Liver (tissue), 9 donors: ENCODE data around the gene CASP9. TPM values are rescaled to one million over a fixed set of nuclear protein-coding genes. Genes with fewer than 3 reads are reported as not detected.
"Not testable (repeated sequence)": the region's sequence is repeated elsewhere in the genome, so short reads cannot be mapped to it uniquely, and the experiment has no call there.

Source experiments
- DNase-seq: peaks from one replicate; pipeline ENCODE4 v3.0.0-alpha.2; 2017; ENCODE audit warnings: low spot score
- H3K27ac ChIP-seq, 2 donors: one replicate each; pipeline ENCODE4 v1.7.0; 2013; ENCODE audit warnings: inconsistent platforms in 2 of 2, low read length in 2 of 2, control low read depth in 1 of 2, low read depth in 1 of 2, mild to moderate bottlenecking in 1 of 2
- H3K27me3 ChIP-seq, 4 donors: one replicate each; pipeline versions ENCODE4 v1.6.1 to v1.7.0; 2013; ENCODE audit warnings: low read length in 3 of 4, inconsistent platforms in 1 of 4, mild to moderate bottlenecking in 1 of 4, moderate library complexity in 1 of 4; ENCODE audit not compliant: control insufficient read depth in 4 of 4, insufficient read depth in 4 of 4
- H3K36me3 ChIP-seq, 4 donors: one replicate each; pipeline versions ENCODE4 v1.6.1 to v1.7.0; 2013; ENCODE audit warnings: low read length in 3 of 4, mild to moderate bottlenecking in 3 of 4, low read depth in 1 of 4, moderate library complexity in 1 of 4; ENCODE audit not compliant: control insufficient read depth in 4 of 4, insufficient read depth in 3 of 4
- H3K4me1 ChIP-seq, 4 donors: one replicate each; pipeline versions ENCODE4 v1.6.1 to v1.7.0; 2013; ENCODE audit warnings: low read length in 3 of 4, mild to moderate bottlenecking in 3 of 4, moderate library complexity in 1 of 4; ENCODE audit not compliant: control insufficient read depth in 4 of 4, insufficient read depth in 4 of 4
- H3K4me3 ChIP-seq, 3 donors: one replicate each; pipeline versions ENCODE4 v1.6.1 to v1.7.0; 2013; ENCODE audit warnings: low read length in 3 of 3, control low read depth in 1 of 3, low read depth in 1 of 3, mild to moderate bottlenecking in 1 of 3
- H3K9ac ChIP-seq, 2 donors: one replicate each; pipeline ENCODE4 v1.7.0; 2013; ENCODE audit warnings: low read length in 2 of 2, mild to moderate bottlenecking in 2 of 2, moderate library complexity in 2 of 2, control low read depth in 1 of 2, low read depth in 1 of 2
- H3K9me3 ChIP-seq, 4 donors: one replicate each; pipeline versions ENCODE4 v1.6.1 to v1.7.0; 2013; ENCODE audit warnings: low read length in 3 of 4; ENCODE audit not compliant: control insufficient read depth in 4 of 4
- EGR1 ChIP-seq, 2 donors: IDR thresholded peaks; 2 replicates each; pipeline ENCODE4 v1.6.1; 2016 to 2018; ENCODE audit warnings: antibody characterized with exemption in 2 of 2, low read depth in 2 of 2
- FOXA1 ChIP-seq: IDR thresholded peaks from 2 replicates; pipeline ENCODE4 v1.6.1; 2016; ENCODE audit warnings: antibody characterized with exemption
- FOXA2 ChIP-seq: IDR thresholded peaks from 2 replicates; pipeline ENCODE4 v1.6.1; 2016; ENCODE audit warnings: antibody characterized with exemption
- GABPA ChIP-seq, 2 donors: IDR thresholded peaks in 1 of 2; conservative IDR thresholded peaks in 1 of 2; 2 replicates each; pipeline ENCODE4 v1.6.1; 2016; ENCODE audit warnings: antibody characterized with exemption in 2 of 2, mild to moderate bottlenecking in 1 of 2, moderate library complexity in 1 of 2
- HNF4A ChIP-seq, 2 donors: conservative IDR thresholded peaks; 2 replicates each; pipeline ENCODE4 v1.6.1; 2016; ENCODE audit warnings: antibody characterized with exemption in 2 of 2, mild to moderate bottlenecking in 2 of 2
- HNF4G ChIP-seq: IDR thresholded peaks from 2 replicates; pipeline ENCODE4 v1.6.1; 2016; ENCODE audit warnings: antibody characterized with exemption
- JUND ChIP-seq, 2 donors: IDR thresholded peaks; 2 replicates each; pipeline ENCODE4 v1.6.1; 2016; ENCODE audit warnings: antibody characterized with exemption in 2 of 2
- NR2F2 ChIP-seq: IDR thresholded peaks from 2 replicates; pipeline ENCODE4 v1.6.1; 2016; ENCODE audit warnings: antibody characterized with exemption
- RAD21 ChIP-seq, 2 donors: IDR thresholded peaks; 2 replicates each; pipeline ENCODE4 v1.6.1; 2016; ENCODE audit warnings: antibody characterized with exemption in 2 of 2, mild to moderate bottlenecking in 2 of 2
- RXRA ChIP-seq, 2 donors: IDR thresholded peaks; 2 replicates each; pipeline ENCODE4 v1.6.1; 2017 to 2018; ENCODE audit warnings: antibody characterized with exemption in 2 of 2, mild to moderate bottlenecking in 1 of 2
- SP1 ChIP-seq: IDR thresholded peaks from 2 replicates; pipeline ENCODE4 v1.6.1; 2018; ENCODE audit warnings: antibody characterized with exemption, mild to moderate bottlenecking
- TAF1 ChIP-seq: conservative IDR thresholded peaks from 2 replicates; pipeline ENCODE4 v1.6.1; 2016; ENCODE audit warnings: antibody characterized with exemption, mild to moderate bottlenecking
- YY1 ChIP-seq: IDR thresholded peaks from 2 replicates; pipeline ENCODE4 v1.6.1; 2016; ENCODE audit warnings: antibody characterized with exemption, mild to moderate bottlenecking
- WGBS: extraction: QIAGEN DNeasy Blood & Tissue Kit; methylation state at CpG from one replicate; pipeline ENCODE4 v1.1.7; 2013; 5-methylcytosine and 5-hydroxymethylcytosine counted together
- polyA plus RNA-seq, 2 donors: library from polyadenylated mRNA; stranded (reverse) in 1 of 2; unstranded in 1 of 2; fragments of 200-250 nt in 1 of 2; fragments of >200 nt in 1 of 2; fragmentation: Nextera tagmentation in 1 of 2; extraction: Ambion mirVana in 1 of 2; gene quantifications; one replicate each; pipeline versions ENCODE4 v1.2.1 to v1.2.3, GENCODE V29; 2013 to 2015
- total RNA-seq, 2 donors: library from RNA; depleted of rRNA; stranded (reverse); fragments of >200 nt; gene quantifications; one replicate each; pipeline ENCODE4 v1.2.3, GENCODE V29; 2014
- TF ChIP-seq, protein P1 (sequence below): IDR thresholded peaks from 2 replicates; pipeline ENCODE4 v1.6.1; 2016; ENCODE audit warnings: antibody characterized with exemption
- TF ChIP-seq, protein P2 (sequence below): IDR thresholded peaks from 2 replicates; pipeline ENCODE4 v1.6.1; 2016; ENCODE audit warnings: antibody characterized with exemption
- TF ChIP-seq, protein P3 (sequence below): IDR thresholded peaks from 2 replicates; pipeline ENCODE4 v1.6.1; 2016; ENCODE audit warnings: antibody characterized with exemption
- TF ChIP-seq, protein P4 (sequence below): fragments of 150-350 bp; IDR thresholded peaks from 2 replicates; pipeline ENCODE4 v1.5.1; 2017; ENCODE audit warnings: improper control_type of control experiment, low read depth, low read length; ENCODE audit not compliant: missing input control
- TF ChIP-seq, protein P5 (sequence below): IDR thresholded peaks from 2 replicates; pipeline ENCODE4 v1.6.1; 2016; ENCODE audit warnings: antibody characterized with exemption, mild to moderate bottlenecking
- donor health status: healthy.
- donor health status: healthy.
- donor health status: healthy.
- donor health status: healthy.
- donor health status: healthy.

The CASP9 gene
- total and polyA plus RNA-seq, 4 donors, result 2.8 to 5.8 (median 4.3) TPM

DNA sequence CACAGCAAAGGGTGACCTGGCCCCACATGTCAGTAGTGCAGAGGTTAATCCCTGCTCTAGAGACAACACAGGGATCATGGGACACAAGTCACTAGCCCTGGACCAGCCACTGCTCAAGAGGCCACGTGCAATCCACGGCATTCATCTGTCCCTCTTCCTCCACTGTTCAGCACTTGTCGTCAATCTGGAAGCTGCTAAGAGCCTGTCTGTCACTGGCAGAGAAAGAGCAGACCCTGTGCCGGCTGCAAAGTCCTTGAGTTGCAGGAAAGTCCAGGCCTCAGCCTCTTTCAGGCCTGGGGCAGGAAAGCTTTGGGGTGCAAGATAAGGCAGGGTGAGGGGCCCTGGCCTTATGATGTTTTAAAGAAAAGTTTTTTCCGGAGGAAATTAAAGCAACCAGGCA, 31.4 kb downstream of the CASP9 start:
- WGBS, result 87% methylated on average over 5 of the region's 5 CpGs
- DNase-seq, result no peak
- no peaks in the 10 kb centered on the region for H3K27me3 ChIP-seq
- no peaks in the 10 kb centered on the region for H3K4me1 ChIP-seq
- no peak overlapping the region for H3K4me3 ChIP-seq
- TF ChIP-seq JUND (IDR thresholded peaks at IDR 0.05) (no peak), YY1 (no peak), RAD21 (IDR thresholded peaks at IDR 0.05) (no peak), HNF4G (no peak), TAF1 (no peak), FOXA2 (no peak), SP1 (no peak), FOXA1 (no peak), NR2F2 (no peak), RXRA (IDR thresholded peaks at IDR 0.05) (no peak), HNF4A (conservative IDR thresholded peaks at IDR 0.05) (no peak)
- TF ChIP-seq, protein P1, sequence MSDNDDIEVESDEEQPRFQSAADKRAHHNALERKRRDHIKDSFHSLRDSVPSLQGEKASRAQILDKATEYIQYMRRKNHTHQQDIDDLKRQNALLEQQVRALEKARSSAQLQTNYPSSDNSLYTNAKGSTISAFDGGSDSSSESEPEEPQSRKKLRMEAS, result no peak
- TF ChIP-seq, protein P2, sequence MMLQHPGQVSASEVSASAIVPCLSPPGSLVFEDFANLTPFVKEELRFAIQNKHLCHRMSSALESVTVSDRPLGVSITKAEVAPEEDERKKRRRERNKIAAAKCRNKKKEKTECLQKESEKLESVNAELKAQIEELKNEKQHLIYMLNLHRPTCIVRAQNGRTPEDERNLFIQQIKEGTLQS, result no peak
- TF ChIP-seq, protein P3, sequence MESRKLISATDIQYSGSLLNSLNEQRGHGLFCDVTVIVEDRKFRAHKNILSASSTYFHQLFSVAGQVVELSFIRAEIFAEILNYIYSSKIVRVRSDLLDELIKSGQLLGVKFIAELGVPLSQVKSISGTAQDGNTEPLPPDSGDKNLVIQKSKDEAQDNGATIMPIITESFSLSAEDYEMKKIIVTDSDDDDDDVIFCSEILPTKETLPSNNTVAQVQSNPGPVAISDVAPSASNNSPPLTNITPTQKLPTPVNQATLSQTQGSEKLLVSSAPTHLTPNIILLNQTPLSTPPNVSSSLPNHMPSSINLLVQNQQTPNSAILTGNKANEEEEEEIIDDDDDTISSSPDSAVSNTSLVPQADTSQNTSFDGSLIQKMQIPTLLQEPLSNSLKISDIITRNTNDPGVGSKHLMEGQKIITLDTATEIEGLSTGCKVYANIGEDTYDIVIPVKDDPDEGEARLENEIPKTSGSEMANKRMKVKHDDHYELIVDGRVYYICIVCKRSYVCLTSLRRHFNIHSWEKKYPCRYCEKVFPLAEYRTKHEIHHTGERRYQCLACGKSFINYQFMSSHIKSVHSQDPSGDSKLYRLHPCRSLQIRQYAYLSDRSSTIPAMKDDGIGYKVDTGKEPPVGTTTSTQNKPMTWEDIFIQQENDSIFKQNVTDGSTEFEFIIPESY, result no peak
- TF ChIP-seq, protein P4, sequence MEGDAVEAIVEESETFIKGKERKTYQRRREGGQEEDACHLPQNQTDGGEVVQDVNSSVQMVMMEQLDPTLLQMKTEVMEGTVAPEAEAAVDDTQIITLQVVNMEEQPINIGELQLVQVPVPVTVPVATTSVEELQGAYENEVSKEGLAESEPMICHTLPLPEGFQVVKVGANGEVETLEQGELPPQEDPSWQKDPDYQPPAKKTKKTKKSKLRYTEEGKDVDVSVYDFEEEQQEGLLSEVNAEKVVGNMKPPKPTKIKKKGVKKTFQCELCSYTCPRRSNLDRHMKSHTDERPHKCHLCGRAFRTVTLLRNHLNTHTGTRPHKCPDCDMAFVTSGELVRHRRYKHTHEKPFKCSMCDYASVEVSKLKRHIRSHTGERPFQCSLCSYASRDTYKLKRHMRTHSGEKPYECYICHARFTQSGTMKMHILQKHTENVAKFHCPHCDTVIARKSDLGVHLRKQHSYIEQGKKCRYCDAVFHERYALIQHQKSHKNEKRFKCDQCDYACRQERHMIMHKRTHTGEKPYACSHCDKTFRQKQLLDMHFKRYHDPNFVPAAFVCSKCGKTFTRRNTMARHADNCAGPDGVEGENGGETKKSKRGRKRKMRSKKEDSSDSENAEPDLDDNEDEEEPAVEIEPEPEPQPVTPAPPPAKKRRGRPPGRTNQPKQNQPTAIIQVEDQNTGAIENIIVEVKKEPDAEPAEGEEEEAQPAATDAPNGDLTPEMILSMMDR, result no peak
- no peak overlapping the region for H3K27ac ChIP-seq
- H3K9ac ChIP-seq, result no peak overlapping the region
- H3K9me3 ChIP-seq, result no peaks in the 10 kb centered on the region
- H3K36me3 ChIP-seq, result peaks cover 3 to 21% (median 9%) of the 10 kb centered on the region in 4 donors

DNA sequence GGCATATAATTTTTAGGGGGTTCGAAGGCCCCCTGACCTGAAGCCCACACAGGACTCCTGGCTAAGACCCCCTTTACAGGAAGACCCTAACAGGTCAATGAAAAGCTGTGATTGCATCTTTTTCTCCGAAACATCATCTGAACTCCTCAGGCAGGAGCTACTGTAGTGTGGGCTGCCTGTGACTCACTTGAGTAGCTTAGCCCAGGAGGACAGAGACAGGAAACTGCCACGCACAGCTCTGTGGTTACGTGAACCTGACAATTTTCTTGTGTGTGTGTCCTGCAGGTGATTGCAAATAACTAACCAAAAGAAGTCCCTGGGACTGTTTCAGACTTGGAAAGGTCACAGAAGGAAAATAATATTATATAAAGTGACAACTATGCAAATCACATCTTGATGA, 33.0 kb downstream of the CASP9 start:
- peaks cover 5 to 21% (median 9%) of the 10 kb centered on the region in 4 donors for H3K36me3 ChIP-seq
- not testable (repeated sequence) for H3K27ac ChIP-seq, H3K4me3 ChIP-seq, H3K4me1 ChIP-seq, H3K9me3 ChIP-seq, H3K27me3 ChIP-seq, DNase-seq, H3K9ac ChIP-seq
- WGBS, result 92% methylated on average over 4 of the region's 4 CpGs

DNA sequence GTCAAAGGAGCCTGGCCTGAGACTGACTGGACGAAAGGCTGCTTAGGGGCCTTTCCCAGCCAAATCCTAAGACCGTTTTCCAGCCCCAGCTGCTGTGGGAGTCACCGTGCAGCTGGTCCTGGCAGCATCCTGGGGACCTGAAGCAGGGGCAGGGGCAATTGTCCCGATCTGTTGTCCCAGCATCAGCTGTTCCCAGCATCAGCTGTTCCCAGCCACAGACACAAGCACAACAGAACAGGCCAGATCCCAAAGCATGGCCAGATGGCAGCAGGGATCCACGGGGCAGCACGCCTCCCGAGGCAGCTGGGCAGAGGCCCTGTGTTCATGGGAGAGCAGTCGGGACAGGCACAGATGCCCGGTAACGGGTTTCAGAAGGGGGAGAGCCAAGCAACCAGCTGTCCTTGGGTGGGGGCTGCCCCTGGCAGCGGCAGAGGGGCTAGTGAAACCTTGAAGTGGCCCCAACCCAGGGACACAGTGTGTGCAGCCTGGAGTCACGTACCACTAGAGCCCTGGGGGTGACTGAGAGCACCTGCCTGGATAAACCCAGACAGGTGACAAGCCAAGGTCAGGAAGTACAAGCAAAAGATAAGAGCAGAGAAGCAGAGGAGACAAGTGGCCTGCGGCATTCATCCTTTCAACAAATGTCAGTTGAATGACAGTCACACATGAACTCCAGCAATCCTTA, 34.8 kb downstream of the CASP9 start:
- Histone ChIP-seq H3K9ac (no peak overlapping the region), H3K27me3 (no peaks in the 10 kb centered on the region), H3K9me3 (no peaks in the 10 kb centered on the region), H3K4me1 (no peaks in the 10 kb centered on the region), H3K4me3 (no peak overlapping the region), H3K27ac (no peak overlapping the region), H3K36me3 (peaks cover 2 to 16% (median 5%) of the 10 kb centered on the region in 4 donors)
- 89% methylated on average over 13 of the region's 13 CpGs for WGBS
- TF ChIP-seq HNF4A (conservative IDR thresholded peaks at IDR 0.05) (no peak), HNF4G (no peak), GABPA (IDR thresholded peaks at IDR 0.05 in 1 of 2, conservative IDR thresholded peaks at IDR 0.05 in 1 of 2) (no peak), EGR1 (IDR thresholded peaks at IDR 0.05; ENCODE audit: low read depth in 2 of 2) (no peak), SP1 (no peak)
- TF ChIP-seq, protein P5, sequence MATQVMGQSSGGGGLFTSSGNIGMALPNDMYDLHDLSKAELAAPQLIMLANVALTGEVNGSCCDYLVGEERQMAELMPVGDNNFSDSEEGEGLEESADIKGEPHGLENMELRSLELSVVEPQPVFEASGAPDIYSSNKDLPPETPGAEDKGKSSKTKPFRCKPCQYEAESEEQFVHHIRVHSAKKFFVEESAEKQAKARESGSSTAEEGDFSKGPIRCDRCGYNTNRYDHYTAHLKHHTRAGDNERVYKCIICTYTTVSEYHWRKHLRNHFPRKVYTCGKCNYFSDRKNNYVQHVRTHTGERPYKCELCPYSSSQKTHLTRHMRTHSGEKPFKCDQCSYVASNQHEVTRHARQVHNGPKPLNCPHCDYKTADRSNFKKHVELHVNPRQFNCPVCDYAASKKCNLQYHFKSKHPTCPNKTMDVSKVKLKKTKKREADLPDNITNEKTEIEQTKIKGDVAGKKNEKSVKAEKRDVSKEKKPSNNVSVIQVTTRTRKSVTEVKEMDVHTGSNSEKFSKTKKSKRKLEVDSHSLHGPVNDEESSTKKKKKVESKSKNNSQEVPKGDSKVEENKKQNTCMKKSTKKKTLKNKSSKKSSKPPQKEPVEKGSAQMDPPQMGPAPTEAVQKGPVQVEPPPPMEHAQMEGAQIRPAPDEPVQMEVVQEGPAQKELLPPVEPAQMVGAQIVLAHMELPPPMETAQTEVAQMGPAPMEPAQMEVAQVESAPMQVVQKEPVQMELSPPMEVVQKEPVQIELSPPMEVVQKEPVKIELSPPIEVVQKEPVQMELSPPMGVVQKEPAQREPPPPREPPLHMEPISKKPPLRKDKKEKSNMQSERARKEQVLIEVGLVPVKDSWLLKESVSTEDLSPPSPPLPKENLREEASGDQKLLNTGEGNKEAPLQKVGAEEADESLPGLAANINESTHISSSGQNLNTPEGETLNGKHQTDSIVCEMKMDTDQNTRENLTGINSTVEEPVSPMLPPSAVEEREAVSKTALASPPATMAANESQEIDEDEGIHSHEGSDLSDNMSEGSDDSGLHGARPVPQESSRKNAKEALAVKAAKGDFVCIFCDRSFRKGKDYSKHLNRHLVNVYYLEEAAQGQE, result no peak
- TF ChIP-seq, protein P3, result no peak
- TF ChIP-seq, protein P2, result no peak
- DNase-seq, result no peak
